ENCODE results near the gene UBASH3B. TPM values are rescaled to one million over a fixed set of nuclear protein-coding genes. Genes with fewer than 3 reads are reported as not detected.

Gene UBASH3B
- total RNA-seq, 2 donors from 2014 or later: 0.78 to 12.9 TPM

DNA sequence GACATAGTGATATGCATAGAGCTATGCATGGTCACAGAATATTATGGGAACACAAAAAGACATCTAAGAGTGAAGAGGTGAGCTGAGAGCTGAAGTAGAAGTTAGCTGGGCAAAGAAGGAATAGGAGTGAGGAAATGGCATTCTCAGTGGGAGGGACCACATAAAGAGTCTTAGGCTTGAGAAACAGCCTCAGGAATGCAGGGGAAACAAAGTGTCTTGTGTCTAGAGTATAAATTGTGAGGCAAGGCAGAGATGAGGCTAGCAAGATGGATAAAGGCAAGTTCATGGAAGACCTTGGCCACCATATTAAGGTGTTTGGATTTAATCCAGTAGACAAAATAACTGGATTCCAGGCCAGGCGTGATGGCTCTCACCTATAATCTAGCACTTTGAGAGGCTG is 142.1 kb downstream of the UBASH3B start:
- DNase-seq (no peak), ATAC-seq (no peak)
- TF ChIP-seq POLR2A (IDR thresholded peaks at IDR 0.05): no peak
- no peak for TF ChIP-seq CTCF (IDR thresholded peaks at IDR 0.05)
- Histone ChIP-seq H3K4me3 (no peak overlapping the region), H3K9me3 (no peaks in the 10 kb centered on the region), H3K27ac (no peak overlapping the region), H3K27me3 (no peaks in the 10 kb centered on the region), H3K36me3 (replicated peaks in 1 of 2; ENCODE audit: insufficient read depth in 1 of 2, low read depth in 2 of 2) (no peaks in the 10 kb centered on the region), H3K4me1 (no peaks in the 10 kb centered on the region)
- 87 to 95% methylated on average over 1 of the region's 1 CpG for WGBS, 2 donors
- intact Hi-C loops (cut with DNase I): loop anchor here (10.0 kb wide), 1 partner anchor 57 kb away; no protein-coding TSS in a partner anchor

DNA sequence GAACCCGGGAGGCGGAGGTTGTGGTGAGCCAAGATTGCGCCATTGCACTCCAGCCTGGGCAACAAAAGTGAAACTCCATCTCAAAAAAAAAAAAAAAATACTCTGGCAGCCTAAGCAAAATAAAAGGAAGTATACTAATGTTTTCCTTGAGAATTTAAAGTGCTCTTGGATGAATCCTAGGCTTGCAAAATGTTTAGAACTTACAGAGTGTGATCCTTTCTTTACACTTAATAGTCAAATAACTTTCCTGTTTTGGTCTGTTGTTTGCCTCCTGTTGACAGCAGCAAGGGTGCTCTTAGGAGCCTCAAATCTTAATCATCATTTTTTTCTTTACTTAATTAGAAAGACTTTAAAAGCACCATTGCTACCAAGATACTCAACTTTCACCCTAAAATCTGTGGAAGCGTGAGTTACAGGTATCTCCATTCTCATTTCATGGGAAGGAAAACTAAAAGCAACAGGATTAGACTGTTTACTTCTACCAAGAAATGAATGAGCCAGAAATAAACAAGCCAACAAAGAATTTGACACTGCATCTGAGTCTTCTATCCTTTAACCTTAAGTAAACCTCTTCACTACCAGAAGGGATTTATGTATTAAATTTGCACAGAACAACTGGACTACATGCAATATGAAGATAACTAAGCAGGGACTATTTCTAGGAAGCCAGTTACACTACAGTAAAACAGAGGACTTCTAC is 144.0 kb downstream of the UBASH3B start:
- intact Hi-C loops (cut with DNase I): loop anchor here (10.0 kb wide), 1 partner anchor 55 kb away; no protein-coding TSS in a partner anchor
- Histone ChIP-seq H3K4me1 (no peaks in the 10 kb centered on the region), H3K36me3 (replicated peaks in 1 of 2; ENCODE audit: insufficient read depth in 1 of 2, low read depth in 2 of 2) (no peaks in the 10 kb centered on the region), H3K9me3 (no peaks in the 10 kb centered on the region), H3K27me3 (no peaks in the 10 kb centered on the region), H3K4me3 (no peak overlapping the region), H3K27ac (no peak overlapping the region)
- TF ChIP-seq POLR2A (IDR thresholded peaks at IDR 0.05): no peak
- no peak for TF ChIP-seq CTCF (IDR thresholded peaks at IDR 0.05)
- WGBS, 2 donors: 75 to 84% methylated on average over 4 of the region's 4 CpGs
- DNase-seq (no peak), ATAC-seq (no peak)

DNA sequence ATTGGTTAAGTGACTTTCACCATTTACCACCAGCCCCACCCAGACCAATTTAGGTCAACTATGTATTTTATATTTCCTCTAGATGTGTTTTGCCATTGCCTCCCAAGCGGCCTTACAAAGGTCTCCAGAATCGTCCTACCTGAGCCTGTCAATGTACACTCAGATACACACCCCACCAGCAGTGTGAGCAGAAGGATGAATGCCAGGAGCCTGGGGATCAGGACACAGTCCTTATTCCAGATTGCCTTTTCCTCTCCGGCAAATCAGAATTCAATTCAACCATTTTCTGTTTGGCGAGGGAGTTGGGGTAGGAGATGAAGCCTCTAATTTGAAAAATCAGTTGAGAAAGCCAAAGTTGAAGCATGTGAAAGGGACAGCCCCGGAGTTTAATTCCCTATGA is 147.4 kb downstream of the UBASH3B start:
- Histone ChIP-seq H3K27me3 (no peaks in the 10 kb centered on the region), H3K4me3 (no peak overlapping the region), H3K27ac (no peak overlapping the region), H3K36me3 (replicated peaks in 1 of 2; ENCODE audit: insufficient read depth in 1 of 2, low read depth in 2 of 2) (no peaks in the 10 kb centered on the region), H3K4me1 (no peaks in the 10 kb centered on the region), H3K9me3 (no peaks in the 10 kb centered on the region)
- DNase-seq: no peak
- no peak for TF ChIP-seq POLR2A (IDR thresholded peaks at IDR 0.05)
- TF ChIP-seq CTCF (IDR thresholded peaks at IDR 0.05): no peak
- ATAC-seq: no peak
- intact Hi-C loops (cut with DNase I): no loop called here
- WGBS, 2 donors: 89 to 90% methylated on average over 5 of the region's 5 CpGs

DNA sequence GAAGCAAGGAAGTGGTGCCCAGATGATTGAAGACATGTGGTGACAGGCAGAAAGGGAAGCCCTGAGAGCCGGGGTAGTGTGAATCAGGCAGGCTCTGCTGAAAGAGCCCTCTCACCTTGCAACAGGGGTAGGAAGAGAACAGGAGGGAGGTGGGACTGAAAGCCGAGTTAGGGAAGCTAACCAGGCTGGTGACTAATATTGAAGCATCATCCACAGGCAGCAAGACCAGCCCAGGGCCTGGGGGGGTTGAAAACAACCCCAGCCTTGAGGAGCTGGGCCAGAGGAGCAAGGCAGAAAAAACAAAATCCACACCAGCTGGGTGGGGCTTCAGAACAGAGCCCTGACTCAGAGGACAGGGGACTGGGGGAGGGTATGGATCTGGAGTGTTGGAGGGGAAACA is 147.8 kb downstream of the UBASH3B start:
- Histone ChIP-seq H3K9me3 (no peaks in the 10 kb centered on the region), H3K27me3 (no peaks in the 10 kb centered on the region), H3K4me1 (no peaks in the 10 kb centered on the region), H3K36me3 (replicated peaks in 1 of 2; ENCODE audit: insufficient read depth in 1 of 2, low read depth in 2 of 2) (no peaks in the 10 kb centered on the region), H3K27ac (no peak overlapping the region), H3K4me3 (no peak overlapping the region)
- no peak for TF ChIP-seq CTCF (IDR thresholded peaks at IDR 0.05)
- TF ChIP-seq POLR2A (IDR thresholded peaks at IDR 0.05): no peak
- intact Hi-C loops (cut with DNase I): no loop called here
- no peak for ATAC-seq
- WGBS, 2 donors: 78 to 82% methylated on average over 2 of the region's 2 CpGs
- DNase-seq: no peak

DNA sequence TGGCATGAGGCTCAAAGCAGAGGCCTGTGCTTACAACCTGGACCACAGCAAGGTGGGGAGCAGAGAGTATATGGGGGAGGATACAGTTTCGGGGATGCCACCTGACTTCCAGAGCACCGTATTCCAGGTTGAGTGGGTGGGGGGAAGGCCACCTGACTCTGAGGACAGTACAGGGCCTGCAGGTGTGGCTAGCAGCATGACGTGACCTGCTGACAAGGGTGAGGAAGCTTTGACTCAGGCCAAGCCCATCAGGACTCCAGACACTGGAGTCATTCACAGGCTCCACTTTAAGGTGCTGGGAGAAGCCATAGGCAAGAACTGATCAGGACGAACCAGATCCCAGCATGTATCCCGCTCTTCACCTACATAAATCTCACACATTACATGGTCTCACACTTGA is 148.2 kb downstream of the UBASH3B start:
- DNase-seq (no peak), ATAC-seq (no peak)
- Histone ChIP-seq H3K9me3 (no peaks in the 10 kb centered on the region), H3K4me1 (no peaks in the 10 kb centered on the region), H3K27ac (no peak overlapping the region), H3K27me3 (no peaks in the 10 kb centered on the region), H3K36me3 (replicated peaks in 1 of 2; ENCODE audit: insufficient read depth in 1 of 2, low read depth in 2 of 2) (no peaks in the 10 kb centered on the region), H3K4me3 (no peak overlapping the region)
- TF ChIP-seq POLR2A (IDR thresholded peaks at IDR 0.05) (no peak), CTCF (IDR thresholded peaks at IDR 0.05) (no peak)
- intact Hi-C loops (cut with DNase I): no loop called here
- 91% methylated on average over 5 of the region's 5 CpGs for WGBS, 2 donors
